Adipose tissue (tissue), 3 donors: ENCODE results near the gene NOC2L. TPM values are rescaled to one million over a fixed set of nuclear protein-coding genes. Genes with fewer than 3 reads are reported as not detected.

Experiments used
- H3K27ac ChIP-seq: one replicate; pipeline ENCODE4 v1.5.1; 2013; ENCODE audit warnings: low read depth, low read length
- WGBS, 3 donors: extraction: QIAGEN DNeasy Blood & Tissue Kit; methylation state at CpG; one replicate each; pipeline ENCODE4 v1.1.7; 2013; 5-methylcytosine and 5-hydroxymethylcytosine counted together
- polyA plus RNA-seq, 3 donors: library from polyadenylated mRNA; stranded (reverse); fragments of 200-250 nt; gene quantifications; one replicate each; pipeline ENCODE4 v1.2.3, GENCODE V29; 2013
- donor health status: healthy with polysubstance abuse.
- donor health status: Bipolar disorder and iron deficiency.
- donor health status: healthy.

The NOC2L gene
- polyA plus RNA-seq, 3 donors: 39.8 to 50.2 (median 44.3) TPM

DNA sequence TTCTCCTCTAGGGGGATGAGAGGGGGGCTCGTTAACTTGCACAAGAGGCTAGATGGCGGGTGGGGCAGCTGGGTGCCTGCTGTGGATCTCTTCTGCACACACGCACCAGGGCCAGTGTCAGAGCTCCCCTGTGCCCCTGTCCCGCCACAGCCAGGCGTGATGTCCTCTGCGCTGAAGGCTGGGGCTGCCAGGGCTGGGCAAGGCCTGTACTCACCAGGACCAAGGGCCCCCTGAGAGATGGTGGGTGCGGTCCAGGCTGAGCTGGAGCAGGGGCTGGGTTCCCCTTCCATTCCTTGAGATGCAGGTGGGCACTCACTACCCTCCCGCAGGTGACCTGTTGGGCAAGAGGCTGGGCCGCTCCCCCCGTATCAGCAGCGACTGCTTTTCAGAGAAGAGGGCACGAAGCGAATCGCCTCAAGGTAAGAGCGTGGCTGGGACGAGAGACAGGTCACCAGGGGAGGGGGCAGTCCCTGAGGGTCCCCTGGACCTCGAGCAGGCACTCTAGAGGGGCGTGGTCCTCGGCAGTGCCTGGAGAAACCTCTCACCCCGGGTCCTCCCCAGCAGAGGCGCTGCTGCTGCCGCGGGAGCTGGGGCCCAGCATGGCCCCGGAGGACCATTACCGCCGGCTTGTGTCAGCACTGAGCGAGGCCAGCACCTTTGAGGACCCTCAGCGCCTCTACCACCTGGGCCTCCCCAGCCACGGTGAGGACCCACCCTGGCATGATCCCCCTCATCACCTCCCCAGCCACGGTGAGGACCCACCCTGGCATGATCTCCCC, 20.2 kb downstream of the NOC2L start:
- 59 to 79% (median 78%) methylated on average over 30 of the region's 30 CpGs for WGBS, 3 donors
- no peak overlapping the region for H3K27ac ChIP-seq

GRCh38 chr1:938088-938683, 20.9 kb downstream of the NOC2L start:
- WGBS, 3 donors: 55 to 75% (median 71%) methylated on average over 15 of the region's 15 CpGs
- no peak overlapping the region for H3K27ac ChIP-seq

DNA sequence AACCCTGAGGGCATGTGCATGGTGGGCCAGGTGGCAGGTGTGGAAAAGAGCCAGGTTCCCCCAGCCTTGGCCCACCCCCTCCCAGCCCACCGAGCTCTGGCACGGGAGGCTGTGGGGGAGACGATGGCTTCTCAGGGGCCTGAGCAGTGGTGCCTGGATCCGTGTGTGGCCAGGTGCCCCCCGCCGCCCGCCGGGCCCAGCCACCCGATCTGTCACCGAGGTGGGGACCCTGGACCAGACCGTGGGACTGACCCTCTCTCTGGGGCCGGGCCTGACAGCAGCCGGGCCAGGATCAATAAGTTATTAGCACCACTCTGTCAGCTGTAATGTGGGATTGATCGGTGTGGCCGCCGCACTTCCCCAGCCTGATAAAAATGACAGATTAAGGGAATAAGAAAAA, 21.5 kb downstream of the NOC2L start:
- WGBS, 3 donors: 53 to 92% (median 91%) methylated on average over 16 of the region's 16 CpGs

GRCh38 chr1:936348-937264, 22.4 kb downstream of the NOC2L start:
- H3K27ac ChIP-seq: no peak overlapping the region
- WGBS, 3 donors: 56 to 84% (median 82%) methylated on average over 42 to 45 of the region's 45 CpGs

More for the DNA sequence above, 21.5 kb downstream of the NOC2L start:
- no peak overlapping the region for H3K27ac ChIP-seq

GRCh38 chr1:935751-936231, 23.3 kb downstream of the NOC2L start:
- WGBS, 3 donors: 7 to 36% (median 24%) methylated on average over 29 to 30 of the region's 30 CpGs

DNA sequence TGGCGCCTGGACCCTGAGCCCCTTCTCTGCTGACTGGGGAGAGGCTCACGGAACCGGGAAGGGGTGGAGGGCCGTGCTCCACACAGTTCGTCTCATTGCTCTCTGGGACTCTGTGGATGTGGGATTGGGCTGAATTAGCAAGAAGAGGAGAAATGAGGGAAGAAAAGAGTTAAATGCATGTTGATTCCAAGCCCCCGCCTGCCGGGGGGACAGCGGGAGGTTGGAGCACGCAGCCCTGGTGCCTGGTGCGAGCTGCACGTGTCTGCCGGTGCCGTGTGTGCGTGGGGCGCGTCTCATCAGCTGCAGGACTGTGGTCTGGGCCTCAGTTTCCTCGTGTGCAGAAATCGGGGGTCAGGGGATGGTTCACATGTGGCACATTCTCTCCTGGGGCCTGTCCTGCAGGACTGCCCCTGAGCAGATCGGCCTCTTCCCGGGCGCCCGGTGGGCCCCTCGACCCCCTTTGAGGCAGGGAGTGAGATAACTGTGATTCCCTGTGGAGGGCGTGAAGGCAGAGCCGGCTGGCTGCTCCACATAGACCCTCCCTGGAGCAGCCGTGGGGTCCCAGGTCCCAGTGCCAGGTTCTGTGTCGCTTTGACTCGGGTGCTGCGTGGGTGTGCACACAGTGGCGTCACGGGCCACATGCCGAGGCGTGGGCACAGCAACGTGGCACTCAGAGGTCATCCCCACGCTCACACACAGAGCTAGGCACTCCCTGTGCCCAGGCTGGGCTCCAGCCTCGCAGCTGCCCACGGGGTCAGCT, 23.9 kb downstream of the NOC2L start:
- WGBS, 3 donors: 9 to 24% (median 23%) methylated on average over 33 to 37 of the region's 37 CpGs
- no peak overlapping the region for H3K27ac ChIP-seq

More at GRCh38 chr1:935751-936231, 23.3 kb downstream of the NOC2L start:
- H3K27ac ChIP-seq: no peak overlapping the region

- 21 to 42% (median 41%) methylated on average over 10 of the region's 10 CpGs for WGBS, 3 donors
- no peak overlapping the region for H3K27ac ChIP-seq
Measured at GRCh38 chr1:933603-933940, 25.5 kb downstream of the NOC2L start.

DNA sequence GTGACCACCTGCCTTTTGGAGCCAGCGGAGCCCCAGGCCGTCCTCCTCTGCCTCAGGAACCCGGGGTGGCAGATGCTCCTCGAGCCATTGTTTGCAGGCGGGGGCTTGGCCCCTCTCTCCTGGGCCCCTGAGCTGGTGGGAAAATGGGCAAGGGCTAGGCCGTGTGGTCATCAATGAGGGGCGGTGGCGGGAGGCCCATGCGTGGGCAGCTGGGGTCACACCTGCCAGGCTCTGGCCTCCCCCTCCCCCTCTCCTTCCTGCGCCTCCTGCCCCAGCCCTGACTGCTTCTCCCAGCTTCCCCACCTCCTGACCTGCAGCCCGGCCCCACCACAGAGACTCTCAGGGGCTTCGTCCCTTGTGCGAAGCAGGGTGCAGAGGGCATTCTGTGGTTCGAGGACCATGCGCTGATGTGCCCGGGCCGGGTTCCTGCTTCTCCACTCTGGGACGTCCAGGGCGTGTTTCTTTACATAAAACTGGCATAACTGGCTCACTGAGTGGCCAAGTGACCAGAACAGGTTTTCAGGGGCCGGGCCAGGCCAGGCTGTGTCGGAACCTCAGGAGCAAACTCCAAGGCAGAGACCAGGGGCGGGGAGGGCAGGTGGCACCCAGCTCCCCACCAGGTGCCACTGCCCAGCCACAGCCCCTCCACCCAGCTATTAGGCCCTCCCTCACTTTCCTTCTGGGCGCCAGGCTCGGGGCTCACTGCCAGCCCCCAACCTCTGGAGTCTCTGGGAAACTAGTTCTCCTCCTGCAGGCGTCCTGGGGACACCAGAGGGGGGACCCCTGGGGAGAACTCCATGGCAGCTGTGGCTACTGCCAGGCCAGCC, 26.1 kb downstream of the NOC2L start:
- H3K27ac ChIP-seq: no peak overlapping the region
- whole genome bisulfite sequencing, 3 donors: 44 to 80% (median 77%) methylated on average over 20 to 25 of the region's 25 CpGs

- no peak overlapping the region for H3K27ac ChIP-seq
- 56 to 78% (median 77%) methylated on average over 16 of the region's 16 CpGs for WGBS, 3 donors
Measured at GRCh38 chr1:932173-932510, 26.9 kb downstream of the NOC2L start.

GRCh38 chr1:931380-932172, 27.5 kb downstream of the NOC2L start:
- 52 to 54% (median 54%) methylated on average over 15 of the region's 15 CpGs for WGBS, 3 donors
- H3K27ac ChIP-seq: no peak overlapping the region

GRCh38 chr1:930633-931138, 28.4 kb downstream of the NOC2L start:
- 72 to 79% (median 79%) methylated on average over 11 to 18 of the region's 18 CpGs for WGBS, 3 donors
- H3K27ac ChIP-seq: no peak overlapping the region

- H3K27ac ChIP-seq: no peak overlapping the region
- WGBS, 3 donors: 87 to 90% (median 90%) methylated on average over 38 to 40 of the region's 40 CpGs
Measured at GRCh38 chr1:929712-930632, 29.1 kb downstream of the NOC2L start.

DNA sequence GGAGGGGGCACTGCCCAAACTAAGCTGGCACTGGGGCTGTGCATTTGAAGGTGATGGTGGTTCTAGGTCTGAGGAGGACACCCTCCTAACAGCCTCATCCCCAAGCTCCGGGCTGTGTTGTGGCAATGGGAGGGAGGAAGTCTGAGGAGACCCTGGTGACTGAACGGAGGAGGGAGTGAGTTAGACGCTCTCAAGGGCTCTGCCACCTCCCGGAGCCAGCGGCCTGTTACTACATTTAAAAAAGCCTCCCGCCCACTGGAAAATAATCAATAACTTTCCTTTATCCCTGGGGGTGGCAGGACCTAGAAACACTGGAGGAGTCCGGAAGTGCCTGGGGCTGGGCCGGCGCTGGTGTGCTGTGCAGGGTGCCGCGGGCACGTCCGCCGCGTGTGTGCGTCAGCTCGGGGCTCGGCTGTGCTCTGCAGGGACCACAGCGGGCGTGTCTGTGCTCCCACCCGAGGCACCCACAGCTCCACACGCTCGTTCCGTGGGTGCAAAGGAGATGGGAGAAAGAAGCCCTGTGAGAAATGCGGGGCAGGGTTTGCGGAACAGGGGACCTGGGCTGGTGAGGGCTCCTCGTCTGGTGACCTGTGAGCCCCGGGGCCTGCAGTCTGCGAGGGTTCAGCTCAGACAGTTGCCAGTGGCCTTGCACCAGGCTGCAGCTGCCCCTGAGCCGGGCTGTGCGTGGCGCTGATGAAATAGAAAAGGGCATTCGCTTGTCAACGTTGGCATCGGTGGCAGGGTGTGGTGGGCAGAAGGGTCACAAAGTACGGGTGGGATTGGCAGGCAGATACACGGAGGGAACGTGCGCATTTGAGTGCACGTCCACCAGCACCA, 30.0 kb downstream of the NOC2L start:
- no peak overlapping the region for H3K27ac ChIP-seq
- WGBS, 3 donors: 47 to 83% (median 78%) methylated on average over 40 of the region's 40 CpGs

GRCh38 chr1:927748-928147, 31.3 kb downstream of the NOC2L start:
- WGBS, 3 donors: 39 to 68% (median 56%) methylated on average over 10 of the region's 10 CpGs
- no peak overlapping the region for H3K27ac ChIP-seq

- H3K27ac ChIP-seq: no peak overlapping the region
- WGBS, 3 donors: 55 to 67% (median 67%) methylated on average over 9 of the region's 9 CpGs
Measured at GRCh38 chr1:927234-927633, 31.8 kb downstream of the NOC2L start.
